Activated CD8-positive, alpha-beta memory T cell treated with anti-CD3 and anti-CD28 coated beads for 1 hour (primary cell): ENCODE data around the gene FGF6.
"Not testable (repeated sequence)": the region's sequence is repeated elsewhere in the genome, so short reads cannot be mapped to it uniquely, and the experiment has no call there.

Source experiments
- DNase-seq, 2 donors: peaks; one replicate each; pipeline ENCODE4 v3.0.0-alpha.2; 2020; ENCODE audit warnings: low read depth in 1 of 2; ENCODE audit errors: extremely low read depth in 1 of 2

The FGF6 gene

DNA sequence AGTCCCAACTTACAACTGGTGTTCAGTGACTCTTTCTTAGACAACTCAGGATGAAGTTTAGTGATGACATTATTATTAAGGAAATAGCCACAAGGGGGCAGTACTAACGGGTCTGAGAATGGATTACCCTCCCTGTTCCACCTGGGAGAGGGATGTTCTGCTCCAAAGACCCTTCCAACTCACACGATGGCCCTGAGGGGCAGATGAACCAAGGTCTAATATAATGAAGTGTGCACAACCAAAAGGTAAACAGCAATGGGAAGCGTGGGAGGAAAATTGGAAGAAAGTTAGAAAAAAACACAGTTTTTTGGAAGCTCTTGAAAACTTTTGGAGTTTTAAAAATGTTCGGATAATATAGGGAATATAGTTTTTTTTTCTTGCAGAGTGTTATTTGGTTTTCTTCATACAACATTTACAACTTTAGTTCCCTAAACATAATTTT lies 24.0 kb downstream of the FGF6 start:
- no peak for DNase-seq

DNA sequence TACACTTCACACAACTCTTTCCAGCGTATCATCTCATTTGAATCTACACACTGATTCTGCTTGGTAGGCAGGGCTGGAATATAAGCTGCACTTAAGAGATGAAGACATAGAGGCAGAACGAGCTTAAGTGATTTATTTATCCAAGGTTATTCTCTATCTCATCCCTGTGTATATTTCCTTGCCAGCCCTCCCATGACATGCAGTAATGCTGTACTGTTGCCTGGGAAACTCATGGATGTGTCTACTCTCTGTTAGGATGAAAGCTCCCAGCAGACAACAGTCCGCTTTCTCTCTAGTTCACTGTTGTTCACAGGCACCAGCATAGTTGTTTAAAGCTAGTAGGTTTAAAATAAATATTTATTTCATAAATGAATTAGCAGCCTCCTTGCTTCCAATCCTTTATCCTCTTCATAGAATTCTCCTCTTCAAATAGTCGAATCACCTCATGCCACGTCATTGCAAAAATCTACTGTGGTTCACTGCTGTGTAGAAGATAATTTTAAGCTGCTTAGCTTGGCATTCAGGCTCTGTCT lies 25.4 kb downstream of the FGF6 start:
- DNase-seq, result no peak

DNA sequence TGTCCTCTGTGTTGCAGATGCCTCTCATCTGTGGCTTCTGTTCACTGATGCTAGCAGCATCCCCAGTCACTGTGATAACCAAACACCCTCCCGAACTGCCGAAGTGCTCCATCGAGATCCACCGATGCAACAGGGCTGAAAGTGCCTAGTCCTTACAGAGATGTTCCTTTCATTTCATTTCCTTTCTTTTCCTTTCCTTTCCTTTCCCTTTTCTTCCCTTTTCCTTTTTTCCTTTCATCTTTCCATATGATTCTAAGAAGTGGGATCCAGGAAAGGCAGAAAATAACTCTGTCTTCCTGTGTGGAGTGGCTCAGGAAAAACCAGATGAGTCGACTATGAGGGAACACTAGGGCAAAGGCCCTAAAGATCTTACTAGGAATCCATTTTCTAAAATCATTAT lies 26.7 kb downstream of the FGF6 start:
- no peak for DNase-seq

DNA sequence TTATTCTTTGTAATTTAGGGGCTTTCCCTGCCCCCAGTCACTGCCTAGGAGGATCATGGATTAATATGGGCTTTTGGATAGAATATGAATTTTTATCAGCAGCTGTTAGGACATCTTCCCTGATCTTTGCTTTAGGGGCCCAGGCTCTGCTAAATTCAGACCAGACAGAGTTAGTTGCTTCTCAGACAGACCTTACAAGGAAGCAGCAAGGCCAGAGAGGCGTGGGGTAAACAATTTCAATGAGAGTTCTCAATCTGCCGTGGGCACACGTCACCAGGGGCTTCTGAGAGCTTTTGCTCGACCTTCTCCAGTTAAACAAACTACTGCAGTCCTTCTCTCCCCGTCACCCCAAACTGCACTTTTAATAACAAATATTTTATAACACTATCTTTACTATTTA lies 27.7 kb downstream of the FGF6 start:
- no peak for DNase-seq

DNA sequence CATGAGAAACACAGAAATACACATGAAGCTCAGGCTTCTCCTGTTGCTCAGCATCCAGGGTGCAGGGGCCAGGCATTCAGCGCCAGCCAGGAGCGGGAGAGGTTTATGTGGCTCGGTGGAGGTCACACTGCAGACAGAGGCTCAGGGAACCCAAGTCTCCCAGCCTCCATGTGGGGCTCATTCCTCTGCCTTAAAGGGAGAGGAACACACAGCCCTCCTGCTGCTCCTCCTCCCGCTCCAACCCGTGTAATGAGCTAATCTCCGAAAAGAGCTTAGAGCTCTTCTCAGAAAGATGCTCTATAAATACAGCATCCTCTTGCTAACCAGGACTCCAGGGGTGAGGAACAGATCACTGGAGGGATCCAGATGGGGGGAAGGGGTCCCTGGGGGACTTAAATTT lies 28.2 kb downstream of the FGF6 start:
- no peak for DNase-seq

DNA sequence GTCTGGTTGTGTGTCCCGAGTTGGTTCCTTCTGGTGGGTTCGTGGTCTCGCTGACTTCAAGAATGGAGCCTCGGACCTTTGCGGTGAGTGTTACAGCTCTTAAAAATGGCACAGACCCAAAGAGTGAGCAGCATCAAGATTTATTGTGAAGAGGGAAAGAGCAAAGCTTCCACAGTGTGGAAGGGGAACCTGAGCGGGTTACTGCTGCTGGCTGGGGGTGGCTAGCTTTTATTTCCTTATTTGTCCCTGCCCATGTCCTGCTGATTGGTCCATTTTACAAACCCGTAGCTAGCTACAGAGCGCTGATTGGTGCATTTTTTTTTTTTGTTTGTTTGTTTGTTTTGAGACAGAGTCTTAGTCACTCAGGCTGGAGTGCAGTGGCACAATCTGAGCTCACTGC lies 29.3 kb downstream of the FGF6 start:
- no peak for DNase-seq

DNA sequence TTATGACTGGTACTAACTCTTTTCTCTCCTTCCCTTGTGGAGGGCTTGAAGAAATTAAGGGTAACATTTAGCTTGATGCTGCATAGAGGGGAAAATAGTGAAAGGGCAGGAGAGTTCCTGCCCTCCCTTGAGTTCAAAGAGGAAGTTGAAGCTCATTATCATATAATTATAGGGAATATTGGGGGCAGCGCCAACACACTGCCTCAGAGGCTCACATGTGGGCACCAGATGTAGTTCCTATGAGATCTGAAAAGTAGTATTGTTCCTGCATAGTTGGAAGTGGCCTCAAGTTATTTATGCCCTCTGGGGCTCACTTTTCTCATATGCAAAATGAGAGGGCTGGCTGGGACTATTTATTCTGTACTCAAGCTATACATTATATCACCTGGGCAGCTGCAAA lies 33.1 kb downstream of the FGF6 start:
- no peak for DNase-seq

DNA sequence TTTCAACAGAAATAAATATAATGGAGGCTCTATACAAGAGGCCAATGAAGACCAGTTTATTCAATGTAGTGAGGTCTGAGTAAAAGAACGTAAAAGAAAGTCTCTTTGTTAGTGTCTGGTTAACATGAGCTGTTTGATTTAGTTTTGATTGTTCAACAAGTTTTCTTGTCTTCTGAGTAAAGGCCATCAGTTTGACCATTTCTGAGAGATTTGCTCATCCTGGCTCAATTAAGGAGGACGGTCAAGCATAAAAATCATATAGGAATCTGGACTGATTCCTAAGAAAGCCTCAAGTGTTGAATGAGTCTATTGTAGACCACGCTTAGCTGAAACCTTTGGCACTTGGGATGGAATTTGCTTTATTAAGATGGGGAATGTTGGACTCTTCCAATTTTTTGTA lies 33.6 kb downstream of the FGF6 start:
- DNase-seq, result no peak

DNA sequence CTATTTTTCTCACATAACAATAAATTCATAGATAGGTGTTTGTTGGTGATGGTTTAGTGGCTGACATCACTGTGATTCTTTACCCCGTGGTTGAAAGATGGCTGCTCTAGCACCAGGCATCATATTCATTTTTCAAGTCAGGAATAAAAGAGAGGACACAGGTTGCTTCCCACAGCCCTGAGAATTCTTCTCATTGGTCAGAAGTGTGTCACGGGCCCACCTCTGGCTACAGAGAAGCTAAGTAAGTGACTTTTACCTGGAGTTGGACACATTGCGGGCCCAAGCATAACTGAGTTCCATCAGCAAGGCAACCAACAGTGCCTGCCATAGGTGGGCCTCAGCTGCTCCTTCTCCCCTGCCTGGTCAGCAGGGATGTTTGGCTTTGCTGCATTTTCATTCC lies 38.5 kb downstream of the FGF6 start:
- DNase-seq, result no peak

DNA sequence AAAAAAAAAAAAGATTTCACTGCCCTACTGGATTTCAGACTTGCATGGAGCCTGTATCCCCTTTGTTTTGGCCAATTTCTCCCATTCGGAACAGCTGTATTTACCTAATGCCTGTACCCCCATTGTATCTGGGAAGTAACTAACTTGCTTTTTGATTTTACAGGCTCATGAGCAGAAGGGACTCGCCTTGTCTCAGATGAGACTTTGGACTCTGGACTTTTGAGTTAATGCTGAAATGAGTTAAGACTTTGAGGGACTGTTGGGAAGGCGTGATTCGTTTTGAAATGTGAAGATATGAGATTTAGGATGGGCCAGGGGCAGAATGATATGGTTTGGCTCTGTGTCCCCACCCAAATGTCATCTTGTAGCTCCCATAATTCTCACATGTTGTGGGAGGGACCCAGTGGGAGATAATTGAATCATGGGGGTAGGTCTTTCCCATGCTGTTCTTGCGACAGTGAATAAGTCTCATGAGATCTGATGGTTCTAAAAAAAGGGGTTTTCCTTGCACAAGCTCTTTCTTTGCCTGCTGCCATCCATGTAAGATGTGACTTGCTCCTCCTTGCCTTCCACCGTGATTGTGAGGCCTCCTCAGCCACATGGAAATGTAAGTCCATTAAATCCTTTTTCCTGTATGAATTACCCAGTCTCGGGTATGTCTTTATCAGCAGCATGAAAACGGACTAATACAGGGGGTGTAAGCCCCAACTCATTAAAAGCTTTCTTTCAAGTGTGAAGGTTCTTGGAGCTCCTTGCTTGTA lies 40.6 kb downstream of the FGF6 start:
- not testable (repeated sequence) for DNase-seq

DNA sequence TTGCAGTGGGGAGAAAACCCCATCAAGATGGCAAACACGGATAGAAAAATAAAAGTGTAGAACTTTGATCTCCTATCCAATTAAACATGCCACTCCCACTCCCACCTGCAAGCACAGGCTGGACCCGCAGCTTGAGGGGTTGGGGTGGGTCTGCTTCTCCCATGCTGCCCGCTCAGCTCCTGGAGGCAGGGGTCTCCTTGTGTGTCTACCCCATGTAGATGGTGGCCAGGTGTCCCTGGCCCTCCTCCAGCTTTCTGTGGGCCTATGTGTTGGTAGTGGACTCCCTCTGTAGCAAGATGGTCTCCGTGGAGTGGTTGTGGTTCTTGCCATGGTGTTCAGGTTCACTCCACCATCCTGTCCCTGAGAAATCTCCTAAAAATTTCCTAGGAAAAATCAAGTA lies 42.6 kb downstream of the FGF6 start:
- DNase-seq, result no peak

DNA sequence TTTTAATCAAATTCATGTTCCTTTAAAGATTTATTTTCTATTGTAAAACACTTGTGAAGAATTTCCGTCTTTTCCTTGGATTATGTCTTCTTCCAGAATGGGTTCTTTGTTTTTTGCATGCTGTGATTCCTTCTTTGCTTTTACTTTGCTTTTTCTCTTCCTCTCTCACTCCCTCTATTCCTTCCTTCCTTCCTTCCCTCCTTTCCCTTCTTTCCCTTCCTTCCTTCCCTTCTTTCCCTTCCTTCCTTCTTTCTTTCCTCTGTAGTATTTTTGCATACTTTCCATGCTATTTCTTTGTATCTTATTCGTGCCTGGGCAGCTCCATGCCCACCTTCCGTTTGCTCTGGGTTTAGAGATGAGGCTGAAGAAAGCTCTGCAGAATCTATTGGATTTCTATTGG lies 44.5 kb downstream of the FGF6 start:
- no peak for DNase-seq

DNA sequence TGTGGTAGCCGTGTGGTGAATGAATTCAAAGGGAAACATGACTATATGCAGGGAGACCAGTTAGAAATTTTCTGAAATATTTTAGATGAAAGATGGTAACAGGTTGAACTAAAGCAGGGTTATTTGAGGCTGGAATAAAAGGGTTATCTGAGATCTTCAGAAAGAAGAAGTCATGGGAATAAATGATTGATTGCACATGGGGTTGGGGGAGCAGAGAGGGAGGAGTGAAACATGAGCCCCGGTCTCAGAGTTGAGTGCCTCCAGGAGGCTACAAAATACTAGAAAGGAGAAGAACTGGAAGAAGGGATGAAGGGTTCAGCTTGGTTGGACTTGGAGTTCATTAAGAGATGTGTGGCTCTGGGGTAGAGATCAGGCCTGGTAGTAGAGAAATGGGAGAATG lies 49.8 kb downstream of the FGF6 start:
- DNase-seq, result no peak

DNA sequence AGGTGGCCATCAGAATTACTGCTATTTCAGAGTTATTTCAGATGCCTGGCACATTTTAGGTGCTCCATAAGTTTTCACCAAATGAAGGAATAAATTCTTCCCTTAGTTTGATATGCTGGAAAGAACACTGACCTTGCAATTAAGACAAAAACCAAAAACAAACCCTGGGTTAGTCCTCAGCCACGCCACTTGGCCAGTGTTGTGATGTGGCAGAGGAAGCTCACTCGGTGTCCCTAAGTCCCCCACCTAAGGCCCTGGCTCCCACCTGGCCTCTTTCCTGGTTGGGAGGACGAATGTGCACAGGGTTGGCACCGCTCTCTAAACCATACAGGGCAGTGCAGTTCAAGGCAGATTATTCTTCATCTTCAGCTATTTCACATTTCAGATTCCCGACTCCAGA lies 52.4 kb downstream of the FGF6 start:
- no peak for DNase-seq

DNA sequence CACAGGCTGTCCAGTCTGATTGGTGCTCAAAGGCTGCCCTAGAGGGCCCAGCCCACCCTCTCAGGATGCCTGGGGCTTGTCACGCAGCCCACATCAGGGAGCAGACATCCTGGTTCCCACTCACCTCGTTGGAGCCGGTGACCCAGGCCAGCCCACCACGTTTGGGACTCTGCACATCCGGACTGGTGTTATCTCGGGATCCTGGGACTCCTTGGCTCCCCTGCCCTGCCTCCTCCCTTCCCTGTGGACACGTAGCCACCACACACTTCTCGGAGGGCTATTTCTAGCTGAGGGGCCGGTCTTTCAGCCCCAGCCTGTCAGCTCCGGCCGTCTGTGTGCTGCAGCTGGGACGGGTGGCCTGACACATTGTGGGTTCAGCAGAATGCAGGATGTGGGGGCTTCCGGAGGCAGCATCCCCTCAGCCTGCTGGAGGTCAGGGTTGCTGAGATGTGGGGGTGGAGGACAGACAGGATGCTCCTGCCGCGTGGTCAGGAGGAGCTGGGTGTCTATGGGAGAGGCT lies 53.3 kb downstream of the FGF6 start:
- DNase-seq, result no peak

DNA sequence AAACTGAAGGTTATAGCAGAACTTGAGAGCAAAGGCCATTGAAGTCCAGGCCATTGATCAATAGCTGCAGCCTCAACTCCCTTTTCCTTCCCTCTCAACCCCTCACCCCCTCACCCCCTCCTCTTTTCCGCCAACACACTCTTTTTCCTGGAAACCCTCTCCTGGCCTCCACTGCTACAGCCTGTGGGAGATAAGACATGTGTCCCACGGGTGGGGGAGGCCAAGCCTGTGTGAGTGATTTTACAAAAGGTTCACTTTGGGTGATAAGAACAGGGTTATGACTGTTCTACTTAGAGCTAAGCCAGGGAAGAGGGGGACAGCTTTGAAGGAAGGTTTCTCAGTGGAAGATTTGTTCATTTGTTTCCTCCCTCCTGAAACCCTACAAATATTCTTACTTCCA lies 57.0 kb downstream of the FGF6 start:
- no peak for DNase-seq

DNA sequence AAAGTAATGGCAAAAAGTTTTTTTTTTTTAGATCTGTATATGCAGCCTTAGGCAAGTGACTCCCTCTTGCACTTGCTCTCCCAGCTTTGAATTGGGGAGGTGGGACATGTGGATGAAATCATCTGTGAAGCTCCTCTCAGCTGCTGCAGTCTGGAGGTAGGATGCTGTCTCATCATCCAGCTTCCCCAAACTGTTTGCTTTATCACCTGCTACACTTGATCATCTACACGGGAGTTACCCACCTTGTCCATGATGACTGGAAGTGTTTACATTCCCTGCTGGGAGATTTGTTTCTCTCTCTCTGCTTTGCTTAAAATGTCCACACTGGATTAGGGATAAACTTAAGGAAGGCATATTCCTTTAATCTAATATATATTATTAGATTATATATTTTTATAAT lies 57.6 kb downstream of the FGF6 start:
- DNase-seq, result no peak

DNA sequence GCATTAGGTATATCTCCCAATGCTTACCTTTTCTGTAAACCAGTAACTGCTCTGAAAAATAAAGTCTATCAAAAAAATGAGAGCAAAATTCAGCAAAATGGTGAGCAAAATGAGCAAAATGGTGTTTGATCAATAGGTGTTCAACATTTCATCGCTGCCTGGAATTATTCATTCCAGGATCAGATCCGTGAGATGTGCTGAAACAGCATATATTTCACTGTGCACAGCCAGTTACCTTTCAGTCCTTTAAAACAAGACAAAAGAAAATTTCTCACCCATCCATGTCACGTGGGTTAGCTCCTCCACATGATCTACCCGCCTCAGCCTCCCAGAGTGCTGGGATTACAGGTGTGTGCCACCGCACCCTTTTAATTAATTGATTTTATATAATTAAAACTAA lies 58.0 kb downstream of the FGF6 start:
- DNase-seq, result no peak

DNA sequence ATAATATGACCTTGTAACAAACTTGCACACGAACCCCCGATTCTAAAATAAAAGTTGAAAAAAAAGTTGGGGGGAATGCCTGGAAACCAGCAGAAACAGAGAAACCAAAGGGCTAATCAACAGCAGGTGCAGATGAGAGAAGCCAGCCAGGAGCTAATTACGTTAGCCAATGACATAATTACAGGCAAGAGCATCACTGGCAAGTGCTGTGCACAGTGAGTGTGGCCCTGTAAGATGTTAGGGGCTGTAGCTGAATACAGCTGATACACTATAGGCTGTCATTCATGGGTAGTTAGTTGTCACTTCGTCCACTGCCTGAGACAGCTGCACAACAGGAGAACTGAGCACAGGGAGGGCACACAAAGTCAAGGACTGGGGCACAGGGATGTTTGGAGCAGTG lies 58.8 kb downstream of the FGF6 start:
- no peak for DNase-seq
